Right atrium auricular region (tissue), 2 donors: ENCODE data around the gene ACY1. TPM values are rescaled to one million over a fixed set of nuclear protein-coding genes. Genes with fewer than 3 reads are reported as not detected.

Source experiments
- DNase-seq: peaks from one replicate; pipeline ENCODE4 v3.0.0-alpha.2; 2019; ENCODE audit warnings: low spot score
- H3K27ac ChIP-seq, 2 donors: fragments of 200-600 bp; sonication (generic); 1 replicate in 1 of 2; 2 replicates in 1 of 2; pipeline ENCODE4 v1.5.1; 2016 to 2019
- H3K27me3 ChIP-seq, 2 donors: fragments of 200-600 bp; sonication (generic); one replicate each; pipeline versions ENCODE4 v1.5.1 to v1.6.0; 2017 to 2019
- H3K36me3 ChIP-seq: fragments of 200-600 bp; sonication (generic); one replicate; pipeline ENCODE4 v1.5.1; 2016
- H3K4me1 ChIP-seq, 2 donors: fragments of 200-600 bp; sonication (generic); one replicate each; pipeline versions ENCODE4 v1.5.1 to v1.6.0; 2017 to 2019
- H3K4me3 ChIP-seq, 2 donors: fragments of 200-600 bp; sonication (generic); 1 replicate in 1 of 2; 2 replicates in 1 of 2; pipeline ENCODE4 v1.5.1; 2017 to 2019; ENCODE audit warnings: mild to moderate bottlenecking in 1 of 2, moderate library complexity in 1 of 2
- H3K9me3 ChIP-seq, 2 donors: fragments of 200-600 bp; sonication (generic); one replicate each; pipeline ENCODE4 v1.5.1; 2019
- CTCF ChIP-seq, 2 donors: fragments of 200-600 bp; sonication (generic); IDR thresholded peaks; one replicate each; pipeline ENCODE4 v1.5.1; 2019; ENCODE audit warnings: antibody characterized with exemption in 2 of 2
- total RNA-seq, 2 donors: library from RNA; depleted of rRNA; stranded (reverse); fragments of >200 nt; gene quantifications; one replicate each; pipeline ENCODE4 v1.1.0, GENCODE V29; 2016

Gene ACY1
- total RNA-seq, result 10 to 100 TPM; 26.0 to 29.8 TPM

GRCh38 chr3:51982838-51983577 lies at the start of gene ACY1:
Gene ACY1, plus strand, starts transcription at chr3:51983535. Its CDS starts 530 bp downstream, at chr3:51984065.
- no peaks in the 10 kb centered on the region for H3K36me3 ChIP-seq
- H3K4me3 ChIP-seq, result peak within 1 kb of the TSS; percentile 50 to 68
- no peaks in the 10 kb centered on the region for H3K27me3 ChIP-seq
- no peak for TF ChIP-seq CTCF (IDR thresholded peaks at IDR 0.05)
- DNase-seq, result peak; percentile 86
- H3K9me3 ChIP-seq, result no peaks in the 10 kb centered on the region
- peak within 1 kb of the TSS; percentile 92 to 97 for H3K27ac ChIP-seq
- peaks cover 0 to 23% of the 10 kb centered on the region in 2 donors for H3K4me1 ChIP-seq

- no peak overlapping the region for H3K27ac ChIP-seq
- H3K4me1 ChIP-seq, result no peaks in the 10 kb centered on the region
- H3K4me3 ChIP-seq, result no peak overlapping the region
- TF ChIP-seq CTCF (IDR thresholded peaks at IDR 0.05), result no peak
- DNase-seq, result peak; percentile 28
- H3K9me3 ChIP-seq, result no peaks in the 10 kb centered on the region
- H3K27me3 ChIP-seq, result no peaks in the 10 kb centered on the region
- H3K36me3 ChIP-seq, result peaks cover 59% of the 10 kb centered on the region
Measured at GRCh38 chr3:51934139-51934850, 49.0 kb upstream of the ACY1 start.

- H3K27ac ChIP-seq, result no peak overlapping the region
- H3K27me3 ChIP-seq, result no peaks in the 10 kb centered on the region
- H3K36me3 ChIP-seq, result peaks cover 59% of the 10 kb centered on the region
- peak; percentile 55 for DNase-seq
- peaks cover 0 to 4% of the 10 kb centered on the region in 2 donors for H3K4me1 ChIP-seq
- no peaks in the 10 kb centered on the region for H3K9me3 ChIP-seq
- no peak for TF ChIP-seq CTCF (IDR thresholded peaks at IDR 0.05)
- no peak overlapping the region for H3K4me3 ChIP-seq
Measured at GRCh38 chr3:51934991-51935885, 48.1 kb upstream of the ACY1 start.

GRCh38 chr3:51935886-51936755 lies 47.2 kb upstream of the ACY1 start:
- peaks cover 0 to 13% of the 10 kb centered on the region in 2 donors for H3K4me1 ChIP-seq
- H3K36me3 ChIP-seq, result peaks cover 59% of the 10 kb centered on the region
- TF ChIP-seq CTCF (IDR thresholded peaks at IDR 0.05), result no peak
- no peak overlapping the region for H3K27ac ChIP-seq
- no peaks in the 10 kb centered on the region for H3K27me3 ChIP-seq
- H3K9me3 ChIP-seq, result no peaks in the 10 kb centered on the region
- no peak overlapping the region for H3K4me3 ChIP-seq
- DNase-seq, result peak; percentile 16

GRCh38 chr3:51937014-51937413 lies 46.3 kb upstream of the ACY1 start:
- TF ChIP-seq CTCF (IDR thresholded peaks at IDR 0.05), result no peak
- Histone ChIP-seq H3K27me3 (no peaks in the 10 kb centered on the region), H3K4me3 (no peak overlapping the region), H3K4me1 (peaks cover 0 to 18% of the 10 kb centered on the region in 2 donors), H3K9me3 (no peaks in the 10 kb centered on the region), H3K36me3 (peaks cover 59% of the 10 kb centered on the region), H3K27ac (no peak overlapping the region)
- DNase-seq, result no peak
